GM12865 (cell line): ENCODE data around the gene TRPM6.
"Not testable (repeated sequence)": the region's sequence is repeated elsewhere in the genome, so short reads cannot be mapped to it uniquely, and the experiment has no call there.

Experiments used
- DNase-seq: peaks from one replicate; pipeline ENCODE4 v3.0.0; 2010; ENCODE audit warnings: low read depth
- H3K4me3 ChIP-seq: 2 replicates; pipeline ENCODE4 v1.5.1; 2011; ENCODE audit warnings: mild to moderate bottlenecking, low read depth, low read length, control low read depth
- TF ChIP-seq, protein P1 (sequence below): IDR thresholded peaks from 2 replicates; pipeline ENCODE4 v1.5.1; 2011; ENCODE audit warnings: low read length, control low read depth, low read depth, inconsistent platforms; ENCODE audit not compliant: insufficient read depth; ENCODE audit errors: missing control alignments

TRPM6 gene

DNA sequence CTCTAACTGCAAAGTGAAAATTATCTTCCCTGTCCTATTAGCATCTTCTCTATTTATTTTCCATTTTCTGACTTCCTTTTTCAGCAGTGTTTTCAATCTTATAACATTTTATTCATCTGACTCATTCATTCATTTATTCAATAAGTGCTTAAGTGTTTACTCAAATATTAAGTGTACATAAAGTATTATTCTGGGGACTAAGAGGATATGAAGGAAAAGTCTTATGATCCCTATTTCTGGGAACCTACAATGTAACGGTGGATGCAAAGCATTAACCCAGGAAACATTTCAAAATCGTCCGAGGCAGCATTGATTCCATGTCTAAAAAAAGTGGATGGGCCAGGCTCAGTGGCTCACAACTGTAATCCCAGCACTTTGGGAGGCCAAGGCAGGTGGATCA is 19.4 kb upstream of the TRPM6 start:
- TF ChIP-seq, protein P1, sequence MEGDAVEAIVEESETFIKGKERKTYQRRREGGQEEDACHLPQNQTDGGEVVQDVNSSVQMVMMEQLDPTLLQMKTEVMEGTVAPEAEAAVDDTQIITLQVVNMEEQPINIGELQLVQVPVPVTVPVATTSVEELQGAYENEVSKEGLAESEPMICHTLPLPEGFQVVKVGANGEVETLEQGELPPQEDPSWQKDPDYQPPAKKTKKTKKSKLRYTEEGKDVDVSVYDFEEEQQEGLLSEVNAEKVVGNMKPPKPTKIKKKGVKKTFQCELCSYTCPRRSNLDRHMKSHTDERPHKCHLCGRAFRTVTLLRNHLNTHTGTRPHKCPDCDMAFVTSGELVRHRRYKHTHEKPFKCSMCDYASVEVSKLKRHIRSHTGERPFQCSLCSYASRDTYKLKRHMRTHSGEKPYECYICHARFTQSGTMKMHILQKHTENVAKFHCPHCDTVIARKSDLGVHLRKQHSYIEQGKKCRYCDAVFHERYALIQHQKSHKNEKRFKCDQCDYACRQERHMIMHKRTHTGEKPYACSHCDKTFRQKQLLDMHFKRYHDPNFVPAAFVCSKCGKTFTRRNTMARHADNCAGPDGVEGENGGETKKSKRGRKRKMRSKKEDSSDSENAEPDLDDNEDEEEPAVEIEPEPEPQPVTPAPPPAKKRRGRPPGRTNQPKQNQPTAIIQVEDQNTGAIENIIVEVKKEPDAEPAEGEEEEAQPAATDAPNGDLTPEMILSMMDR: no peak
- H3K4me3 ChIP-seq: no peak overlapping the region
- no peak for DNase-seq

DNA sequence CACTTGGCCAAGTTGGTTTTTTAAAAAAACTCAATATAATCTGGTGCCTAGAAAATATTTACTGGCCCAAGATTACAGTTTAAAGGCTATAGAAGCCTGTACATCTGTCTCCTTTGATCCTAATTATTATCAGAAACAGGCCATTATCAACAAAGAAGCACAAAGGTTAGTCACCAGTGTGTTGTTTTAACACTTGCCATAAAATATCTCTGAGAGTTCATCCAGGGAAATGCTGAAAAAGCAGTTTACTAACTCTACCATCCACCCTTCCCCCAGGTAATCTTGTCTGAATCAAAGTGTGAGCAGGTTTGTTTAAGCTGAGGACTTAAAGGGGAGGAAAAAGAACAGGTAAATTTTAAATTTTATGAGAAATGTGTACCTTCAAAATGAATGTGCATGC is 13.3 kb upstream of the TRPM6 start:
- TF ChIP-seq, protein P1: no peak
- H3K4me3 ChIP-seq: no peak overlapping the region
- DNase-seq: no peak

DNA sequence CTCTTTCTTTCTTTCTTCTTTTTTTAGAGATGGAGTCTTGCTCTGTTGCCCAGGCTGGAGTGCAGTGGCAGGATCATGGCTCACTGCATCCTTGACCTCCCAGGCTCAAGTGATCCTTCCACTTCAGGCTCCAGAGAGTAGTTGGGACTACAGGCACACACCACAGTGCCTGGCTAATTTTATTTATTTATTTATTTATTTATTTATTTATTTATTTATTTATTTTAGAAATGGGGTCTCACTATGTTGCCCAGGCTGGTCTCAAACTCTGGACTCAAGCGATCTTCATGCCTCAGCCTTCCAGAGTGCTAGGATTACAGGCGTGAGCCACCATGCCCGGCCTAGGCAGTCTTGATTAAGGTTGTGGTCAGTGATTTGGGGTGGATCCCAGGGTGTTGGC is 728 bp upstream of the TRPM6 start:
- H3K4me3 ChIP-seq, DNase-seq: not testable (repeated sequence)

DNA sequence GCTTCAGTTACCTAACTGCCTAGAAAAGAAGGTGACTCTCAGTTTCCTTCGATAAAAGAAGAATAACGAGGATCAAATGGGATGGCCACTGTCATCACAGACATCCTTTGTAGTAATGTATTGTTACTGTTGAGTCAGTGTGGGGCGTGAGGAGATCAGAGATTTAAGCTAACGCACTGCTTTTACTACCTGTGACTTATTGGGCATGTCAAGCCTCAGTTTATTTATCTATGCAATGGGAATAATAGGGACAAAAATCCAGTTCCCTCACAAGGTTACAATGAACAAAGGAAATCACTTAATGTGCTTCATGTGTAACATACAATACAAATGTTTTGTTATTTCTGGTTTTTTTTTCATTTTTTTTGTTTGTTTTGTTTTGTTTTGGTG is 255 bp upstream of the TRPM6 start:
- no peak for DNase-seq
- no peak overlapping the region for H3K4me3 ChIP-seq
- TF ChIP-seq, protein P1: no peak

DNA sequence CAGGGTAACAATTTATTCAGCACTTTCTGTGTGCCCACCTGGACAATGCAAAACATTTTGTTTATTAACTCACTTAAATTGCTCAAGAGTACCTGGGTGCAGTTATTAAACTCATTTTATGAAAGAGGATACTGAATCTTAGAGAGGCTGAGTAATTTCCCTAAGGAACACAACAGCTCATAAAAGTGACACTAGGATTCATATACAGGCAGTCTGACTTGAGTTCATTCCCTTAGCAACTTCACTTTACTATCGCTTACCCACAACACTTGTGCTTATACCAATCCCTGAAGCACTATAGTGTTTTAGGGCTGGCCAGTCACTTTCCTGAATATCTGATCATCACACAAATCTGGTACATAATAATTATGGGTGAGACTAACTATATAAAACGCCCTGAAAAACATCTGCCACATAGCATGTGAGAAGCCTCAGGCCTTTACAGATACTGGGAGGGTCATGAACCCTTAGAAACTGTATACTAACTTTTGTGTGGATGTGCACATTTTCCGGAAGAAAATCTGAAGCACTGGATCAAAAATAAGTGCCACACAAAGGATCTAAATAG is 11.3 kb downstream of the TRPM6 start:
- DNase-seq: no peak
- no peak overlapping the region for H3K4me3 ChIP-seq
- TF ChIP-seq, protein P1: no peak

DNA sequence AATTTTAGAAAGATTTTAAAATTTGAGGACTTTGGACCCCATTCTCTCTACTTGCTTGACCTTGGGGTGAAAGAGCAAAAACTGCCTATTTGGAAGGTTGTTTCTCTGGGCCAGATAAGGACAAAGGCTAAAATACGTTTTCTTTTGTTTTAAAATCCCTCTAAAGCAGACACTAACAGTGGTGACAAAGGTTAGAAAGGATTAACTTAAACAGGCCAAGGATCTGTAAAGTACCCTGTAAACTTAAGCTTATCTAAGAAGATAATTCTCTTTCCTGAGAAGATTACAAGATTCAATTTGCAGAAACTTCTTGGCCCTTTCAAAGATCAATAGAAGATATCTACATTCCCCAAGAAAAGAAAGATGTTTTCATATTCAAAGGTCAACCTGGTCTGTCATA is 12.1 kb downstream of the TRPM6 start:
- H3K4me3 ChIP-seq: no peak overlapping the region
- TF ChIP-seq, protein P1: no peak
- DNase-seq: no peak

DNA sequence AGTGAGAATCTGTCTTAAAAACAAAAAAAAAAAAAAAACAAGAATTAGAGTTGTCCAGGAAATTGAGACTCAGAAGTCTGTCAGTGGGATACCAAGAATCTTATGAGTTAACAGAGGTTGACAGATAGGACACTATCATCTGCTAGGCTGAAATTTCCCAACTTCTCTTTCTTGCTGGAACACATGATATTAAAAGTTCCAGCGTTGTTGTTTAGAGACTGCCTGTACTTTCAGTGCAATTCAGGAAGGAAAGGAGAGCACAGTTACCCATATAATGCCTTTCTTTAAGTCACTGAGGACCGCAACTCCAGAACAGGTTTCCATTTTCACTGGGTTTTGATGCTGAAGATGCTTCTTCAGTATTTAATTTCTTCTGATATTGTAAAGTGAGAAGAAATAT is 13.5 kb downstream of the TRPM6 start:
- TF ChIP-seq, protein P1: no peak
- no peak overlapping the region for H3K4me3 ChIP-seq
- no peak for DNase-seq
